ENCODE results near the gene PPIP5K2. TPM values are rescaled to one million over a fixed set of nuclear protein-coding genes. Genes with fewer than 3 reads are reported as not detected.

Gene PPIP5K2
- total RNA-seq, 1 donor from 2014 or later, result 38.6 TPM

Other genes with a start within 250 kb of the PPIP5K2 start
- 11.5 TPM for gene GIN1, start 163 bp upstream of the PPIP5K2 start, total RNA-seq
- 10.4 TPM for gene MACIR, start 138.5 kb downstream of the PPIP5K2 start, total RNA-seq